ENCODE measurements around the gene GMDS. TPM values are rescaled to one million over a fixed set of nuclear protein-coding genes. Genes with fewer than 3 reads are reported as not detected.

GMDS gene
- total and polyA plus RNA-seq, 2 experiments from 2014 or later = 6.3 to 17.7 TPM

DNA sequence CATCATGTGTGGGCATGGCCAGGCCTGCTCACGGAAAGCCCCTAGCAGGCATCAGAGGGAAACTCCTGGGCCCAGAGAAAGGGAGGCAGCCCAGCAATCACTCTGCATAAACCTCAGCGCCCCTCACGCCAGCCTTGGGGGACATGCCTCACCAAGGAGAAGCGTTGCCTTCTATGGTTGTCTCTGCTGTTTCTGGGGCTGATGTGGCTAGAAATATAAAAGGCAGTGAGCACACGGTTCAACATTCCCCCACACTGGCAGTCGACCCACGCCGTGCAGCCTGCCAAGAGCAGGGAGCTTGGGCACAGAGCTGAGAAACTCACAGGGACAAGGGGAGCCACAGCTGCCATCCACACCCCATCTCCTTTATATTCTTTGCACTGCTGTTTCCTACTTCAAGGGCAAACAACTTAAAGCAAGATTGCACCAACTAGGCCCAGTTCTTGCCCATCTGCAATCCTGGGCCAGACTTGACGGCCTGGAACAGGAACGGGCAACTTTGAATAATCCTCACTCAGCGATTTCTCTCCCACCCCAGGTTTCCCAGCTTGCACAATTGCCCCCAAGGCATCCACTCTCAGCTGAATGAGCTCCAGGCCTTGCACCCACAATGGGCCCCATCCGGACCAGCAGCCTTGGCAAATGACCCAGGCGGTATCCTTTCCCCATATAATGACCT, 671.2 kb downstream of the GMDS start:
- DNase-seq (ENCODE audit: low read depth in 1 of 2, low spot score in 1 of 2) = no peak
- no peaks in the 10 kb centered on the region for H3K9me3 ChIP-seq (ENCODE audit: low read depth)
- TF ChIP-seq, protein P1, sequence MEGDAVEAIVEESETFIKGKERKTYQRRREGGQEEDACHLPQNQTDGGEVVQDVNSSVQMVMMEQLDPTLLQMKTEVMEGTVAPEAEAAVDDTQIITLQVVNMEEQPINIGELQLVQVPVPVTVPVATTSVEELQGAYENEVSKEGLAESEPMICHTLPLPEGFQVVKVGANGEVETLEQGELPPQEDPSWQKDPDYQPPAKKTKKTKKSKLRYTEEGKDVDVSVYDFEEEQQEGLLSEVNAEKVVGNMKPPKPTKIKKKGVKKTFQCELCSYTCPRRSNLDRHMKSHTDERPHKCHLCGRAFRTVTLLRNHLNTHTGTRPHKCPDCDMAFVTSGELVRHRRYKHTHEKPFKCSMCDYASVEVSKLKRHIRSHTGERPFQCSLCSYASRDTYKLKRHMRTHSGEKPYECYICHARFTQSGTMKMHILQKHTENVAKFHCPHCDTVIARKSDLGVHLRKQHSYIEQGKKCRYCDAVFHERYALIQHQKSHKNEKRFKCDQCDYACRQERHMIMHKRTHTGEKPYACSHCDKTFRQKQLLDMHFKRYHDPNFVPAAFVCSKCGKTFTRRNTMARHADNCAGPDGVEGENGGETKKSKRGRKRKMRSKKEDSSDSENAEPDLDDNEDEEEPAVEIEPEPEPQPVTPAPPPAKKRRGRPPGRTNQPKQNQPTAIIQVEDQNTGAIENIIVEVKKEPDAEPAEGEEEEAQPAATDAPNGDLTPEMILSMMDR (IDR thresholded peaks at IDR 0.05; ENCODE audit: low read depth, low read length) = no peak
- no peaks in the 10 kb centered on the region for H3K27me3 ChIP-seq
- no peaks in the 10 kb centered on the region for H3K4me1 ChIP-seq (ENCODE audit: low read depth)
- H3K4me3 ChIP-seq = no peak overlapping the region
- H3K27ac ChIP-seq = no peak overlapping the region
- no peaks in the 10 kb centered on the region for H3K36me3 ChIP-seq
